GM21528 (cell line): ENCODE data around the gene HEY2.
"Not testable (repeated sequence)": the region's sequence is repeated elsewhere in the genome, so short reads cannot be mapped to it uniquely, and the experiment has no call there.

Source experiments
- ATAC-seq: cut with Tn5 transposase; IDR thresholded peaks from one replicate; pipeline ENCODE4 v1.9.1; 2021; ENCODE audit warnings: mild to moderate bottlenecking, moderate library complexity; ENCODE audit not compliant: unreplicated experiment, low FRiP score

The HEY2 gene

DNA sequence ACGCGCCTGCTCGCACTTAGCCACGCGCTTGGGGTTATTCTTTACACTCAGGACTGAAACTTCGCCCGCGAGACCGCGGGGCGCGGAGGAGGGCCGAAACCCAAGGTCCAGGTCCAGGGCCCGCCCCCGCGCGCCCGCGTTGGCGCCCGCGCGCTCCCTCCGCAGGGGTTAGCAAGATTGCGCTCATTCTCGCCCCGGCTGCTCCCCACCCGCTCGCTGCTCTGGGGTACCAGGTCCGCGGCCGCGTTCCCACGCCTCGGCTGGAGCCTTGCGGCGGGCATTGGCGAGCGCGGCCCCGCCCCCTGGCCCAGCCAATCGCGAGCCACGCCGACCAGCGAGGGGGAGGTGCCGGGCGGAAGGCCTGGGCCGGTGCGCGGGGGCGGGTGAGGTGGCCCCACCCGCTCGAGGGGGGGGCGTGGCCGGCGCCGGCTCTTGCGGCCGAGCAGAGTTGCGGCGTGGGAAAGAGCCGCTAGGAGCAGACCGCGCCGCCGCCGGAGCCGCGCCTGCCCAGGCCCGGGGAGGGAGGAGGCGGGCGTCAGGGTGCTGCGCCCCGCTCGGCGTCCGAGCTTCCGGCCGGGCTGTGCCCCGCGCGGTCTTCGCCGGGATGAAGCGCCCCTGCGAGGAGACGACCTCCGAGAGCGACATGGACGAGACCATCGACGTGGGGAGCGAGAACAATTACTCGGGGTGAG lies at the start of gene HEY2:
Gene HEY2, plus strand, starts transcription at position 460 of the 692 bp plus-strand sequence. Its CDS starts 145 bp downstream, at position 605.
- ATAC-seq = peak; percentile 84

DNA sequence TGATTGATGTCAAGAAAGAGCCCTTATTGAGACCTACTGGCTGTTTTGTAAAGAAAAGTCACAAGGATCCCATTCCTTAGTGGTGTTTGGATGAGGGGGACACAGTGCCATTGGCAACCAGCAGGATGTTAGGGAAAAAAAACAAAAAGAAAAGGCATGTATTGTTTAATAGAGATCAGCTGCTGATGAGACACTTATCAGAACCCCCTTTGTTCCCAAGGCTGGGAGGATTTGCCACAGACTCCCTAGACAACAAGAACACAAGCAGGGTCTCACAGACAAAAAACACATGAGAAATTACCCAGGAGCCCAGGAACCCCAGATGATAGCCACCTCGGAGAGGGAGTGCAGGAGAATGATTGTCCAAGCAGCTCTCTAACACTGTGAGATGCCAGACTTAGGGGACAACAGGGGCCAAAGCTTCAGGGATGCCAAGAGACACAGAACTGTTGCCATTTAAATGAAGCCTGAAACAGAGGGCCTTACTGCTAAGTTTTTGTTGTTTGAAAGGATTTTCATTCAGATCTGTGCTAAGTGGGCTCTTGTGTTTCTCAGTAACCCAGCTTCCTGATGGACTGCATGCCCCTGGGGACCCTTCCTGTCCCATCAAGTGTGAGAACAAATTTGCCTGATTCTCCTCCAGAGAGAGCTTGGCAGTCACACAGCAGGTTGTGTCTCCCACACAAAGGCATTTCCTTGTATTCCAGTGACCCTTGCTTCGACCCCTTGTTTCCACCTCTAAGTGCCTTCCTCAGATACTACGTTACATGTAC lies 48.7 kb upstream of the HEY2 start:
- no peak for ATAC-seq

DNA sequence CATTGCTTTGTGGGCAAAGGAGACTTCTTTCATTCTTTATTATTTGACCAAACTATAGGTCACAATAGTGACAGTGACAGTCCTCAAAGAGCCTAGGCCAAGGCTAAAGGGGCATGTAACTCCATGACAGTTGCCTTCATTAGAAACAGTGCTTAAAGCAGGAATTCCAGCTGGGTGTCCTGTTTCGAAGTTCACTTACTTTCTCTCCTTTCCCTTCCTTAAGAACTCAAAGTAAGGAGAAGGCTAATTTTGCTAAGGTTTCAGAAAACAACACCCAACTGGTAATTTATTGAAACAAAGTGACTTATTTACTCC lies 48.1 kb upstream of the HEY2 start:
- no peak for ATAC-seq

DNA sequence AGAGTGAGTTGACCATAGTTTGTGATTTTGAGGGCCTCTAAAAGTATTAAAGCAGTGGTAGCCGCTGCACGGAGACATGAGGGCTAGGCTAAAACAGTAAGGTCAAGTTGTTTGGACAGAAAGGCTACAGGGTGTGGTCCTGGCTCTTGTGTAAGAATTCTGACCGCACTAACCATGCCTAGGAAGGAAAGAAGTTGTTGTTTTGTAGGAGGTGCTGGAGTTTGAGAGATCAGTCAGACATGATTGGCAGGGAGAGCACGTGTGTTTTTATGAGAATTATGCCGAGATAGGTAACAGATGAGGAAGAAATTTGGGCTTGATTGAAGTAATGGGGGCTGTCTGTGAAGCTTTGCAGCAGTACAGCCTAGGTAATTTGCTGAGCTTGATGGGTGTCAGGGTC lies 45.5 kb upstream of the HEY2 start:
- not testable (repeated sequence) for ATAC-seq

DNA sequence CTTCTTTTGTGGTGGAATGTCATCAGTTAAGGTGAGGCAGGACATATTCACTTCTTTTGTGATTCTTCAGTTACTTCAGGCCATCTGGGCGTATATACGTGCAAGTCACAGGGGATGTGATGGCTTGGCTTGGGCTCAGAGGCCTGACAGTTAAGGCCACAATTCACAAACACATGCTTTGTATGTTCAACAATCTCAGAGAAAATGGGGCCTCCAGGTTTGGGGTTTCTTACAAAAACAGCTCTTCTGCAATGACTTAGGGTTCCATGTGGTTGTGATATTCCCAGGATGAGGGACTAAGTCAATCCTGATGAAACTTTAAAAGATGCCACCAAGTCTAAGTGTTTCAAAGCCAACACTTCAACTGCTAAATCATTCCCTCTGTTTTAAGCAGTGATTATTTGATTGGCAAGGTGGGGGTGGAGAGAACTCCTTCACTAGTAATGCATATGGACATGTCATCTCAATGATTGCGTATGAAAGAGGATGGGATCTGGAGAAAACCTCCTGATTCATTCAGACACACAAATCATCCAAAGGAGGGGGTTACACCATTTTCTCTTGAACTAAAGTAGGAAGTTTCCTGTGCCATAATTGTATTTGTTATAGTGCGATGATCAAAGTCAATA lies 41.7 kb upstream of the HEY2 start:
- ATAC-seq = no peak

DNA sequence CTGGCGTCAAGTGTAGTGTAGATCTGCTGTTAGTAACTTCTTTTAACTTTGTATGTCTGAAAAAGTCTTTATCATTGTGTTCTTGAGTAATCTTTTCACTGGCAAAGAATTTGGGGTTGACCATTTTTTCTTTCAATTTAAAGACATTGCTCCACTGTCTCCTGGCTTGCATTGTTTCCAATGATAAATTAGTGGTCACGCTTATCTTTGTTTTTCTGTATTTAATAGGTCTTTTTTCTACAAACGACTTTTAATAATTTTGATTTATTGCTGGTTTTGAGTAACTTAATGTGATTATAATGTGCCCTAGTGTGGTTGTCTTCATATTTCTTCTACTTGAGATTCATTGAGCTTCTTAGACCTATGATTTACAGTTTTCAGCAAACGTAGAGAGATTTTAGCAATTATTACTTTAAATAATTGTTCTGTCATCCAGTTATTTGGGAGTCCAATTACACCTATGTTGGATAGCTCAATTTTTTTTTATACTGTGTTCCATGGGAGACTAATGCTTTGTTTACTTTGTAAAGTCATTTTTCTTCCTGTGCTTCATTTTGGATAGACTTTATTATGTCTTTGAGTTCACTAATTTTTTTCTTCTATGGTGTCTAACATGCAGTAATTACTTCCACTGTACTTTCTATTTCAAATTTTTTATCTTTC lies 38.3 kb upstream of the HEY2 start:
- ATAC-seq = no peak

DNA sequence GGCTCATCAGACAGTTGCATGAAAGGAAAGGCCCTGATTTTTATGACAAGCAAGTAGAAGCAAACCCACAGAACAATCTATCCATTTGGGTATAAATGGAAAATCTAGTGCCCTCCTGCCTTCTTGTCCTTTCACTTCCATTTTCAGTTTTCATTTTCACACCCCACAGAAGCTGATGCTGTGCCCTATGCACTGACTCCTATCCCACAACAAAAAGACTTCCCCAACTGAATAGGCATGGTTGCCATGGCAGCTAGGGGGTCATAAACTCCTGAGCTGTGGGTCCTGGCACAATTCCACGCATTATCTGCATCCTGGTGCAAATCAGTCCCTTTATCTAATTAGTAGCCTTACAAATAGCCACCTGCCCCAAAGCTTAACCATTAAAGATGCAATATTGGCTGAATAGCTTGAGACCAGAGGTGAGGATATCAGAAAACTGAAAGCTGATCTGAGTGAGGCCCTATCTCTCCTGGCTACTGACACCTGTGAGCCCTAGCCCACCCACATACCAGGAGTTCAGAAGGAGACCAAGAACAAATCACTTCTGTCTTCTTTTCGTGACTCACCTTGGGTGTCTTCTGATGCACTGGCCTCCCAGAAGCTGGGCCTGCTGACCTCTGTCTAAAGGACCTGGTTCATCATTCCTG lies 34.9 kb upstream of the HEY2 start:
- ATAC-seq = peak; percentile 80

DNA sequence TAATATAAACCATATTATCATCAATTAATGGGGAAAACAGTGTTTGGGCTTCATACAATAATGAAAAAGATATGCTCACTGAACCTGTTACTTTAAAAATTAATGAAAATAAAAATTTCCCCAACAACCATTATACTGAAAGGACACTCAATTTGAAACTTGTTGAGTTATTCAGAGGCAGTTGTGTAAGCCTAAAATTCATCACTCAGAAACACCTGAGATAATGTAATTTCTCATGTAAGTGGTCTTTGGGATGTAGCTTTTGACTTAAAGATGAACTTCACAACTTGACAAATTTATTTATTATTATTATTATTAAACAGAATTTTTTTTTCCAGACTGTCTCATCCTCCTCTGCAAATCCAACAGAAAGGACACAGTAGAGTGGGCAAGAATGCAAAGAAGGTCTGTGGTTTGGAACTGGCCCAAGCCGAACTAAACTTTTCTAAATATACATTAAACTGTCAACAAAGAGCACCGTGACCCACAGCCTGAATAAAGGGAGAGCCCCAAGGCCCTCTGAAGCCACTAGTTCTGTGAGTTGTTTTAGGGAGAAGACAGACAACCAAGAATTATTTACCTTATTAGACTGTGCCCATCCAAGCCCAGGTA lies 32.2 kb upstream of the HEY2 start:
- ATAC-seq = peak; percentile 72

DNA sequence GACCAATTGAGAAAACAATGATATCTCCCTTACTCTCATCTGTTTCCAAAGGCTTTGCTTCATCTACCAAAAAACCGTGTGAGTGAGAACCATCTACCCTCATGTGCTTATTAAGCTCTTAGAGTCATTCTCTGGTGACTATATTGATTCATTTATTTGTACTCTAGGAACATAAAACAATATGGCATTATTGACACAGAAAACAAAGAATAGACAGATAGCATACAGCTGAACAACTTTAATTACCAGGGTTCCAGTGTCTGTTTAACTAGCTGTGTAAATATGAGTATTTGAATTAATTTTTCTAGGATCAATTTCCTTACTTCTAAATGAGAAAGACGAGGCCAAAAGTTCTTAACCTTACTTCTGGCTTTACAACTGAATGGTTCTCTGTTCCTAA lies 31.3 kb upstream of the HEY2 start:
- ATAC-seq = no peak

DNA sequence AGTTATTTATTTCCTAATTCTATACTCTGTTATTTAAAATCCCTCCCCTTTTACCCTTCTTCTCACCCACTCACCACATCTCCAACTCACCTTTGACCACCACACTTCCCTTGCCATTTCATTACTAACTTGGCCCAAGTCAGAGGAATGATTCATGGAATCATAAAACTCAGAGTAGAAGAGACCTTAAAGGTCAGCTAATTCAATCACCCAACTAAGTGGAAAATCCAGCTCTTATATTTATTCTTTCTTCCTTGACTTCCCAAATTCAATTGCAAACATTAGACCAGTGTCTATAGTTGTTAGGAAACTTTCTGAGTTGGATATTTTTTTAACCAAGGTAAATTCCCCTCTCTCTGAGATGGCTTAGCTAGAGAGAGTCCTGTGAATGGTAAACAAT lies 26.5 kb upstream of the HEY2 start:
- no peak for ATAC-seq

DNA sequence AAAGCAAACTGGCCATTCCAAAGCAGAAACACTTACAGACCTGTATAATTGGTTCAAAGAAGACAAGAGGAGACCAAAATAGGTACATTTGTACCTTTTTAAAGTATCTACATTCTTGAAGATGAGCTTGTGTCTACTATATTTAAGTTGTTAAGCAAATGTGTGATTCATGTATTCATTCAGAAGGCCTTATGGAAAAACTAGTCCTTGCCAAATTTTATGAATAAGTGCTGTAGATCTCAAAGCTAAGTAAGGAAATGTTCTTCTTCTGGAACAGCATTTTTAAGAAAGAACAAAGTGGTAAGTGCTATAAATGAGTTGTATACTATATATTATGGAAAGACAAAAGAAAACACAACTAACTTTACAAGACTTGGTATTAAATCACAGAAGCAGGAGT lies 22.2 kb upstream of the HEY2 start:
- no peak for ATAC-seq

DNA sequence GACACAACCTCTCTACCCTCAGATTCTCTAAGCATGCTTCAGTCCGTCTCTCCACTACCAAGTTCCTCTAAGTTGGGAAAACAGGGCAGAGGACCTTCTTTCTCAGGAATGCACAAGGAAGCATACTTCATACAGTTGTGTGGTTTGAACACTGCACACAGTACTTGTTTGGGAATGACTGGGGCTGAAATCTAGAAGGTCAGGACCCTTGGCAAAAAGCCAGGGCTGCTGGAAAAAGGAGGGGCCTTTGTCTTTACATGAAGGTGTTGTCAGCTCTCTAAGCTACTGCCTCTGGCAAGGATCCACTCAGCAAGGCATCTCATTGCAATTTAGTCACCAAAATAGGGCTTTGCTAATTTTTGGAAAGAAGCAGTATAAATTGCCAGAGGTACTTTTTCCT lies 20.7 kb upstream of the HEY2 start:
- ATAC-seq = no peak

DNA sequence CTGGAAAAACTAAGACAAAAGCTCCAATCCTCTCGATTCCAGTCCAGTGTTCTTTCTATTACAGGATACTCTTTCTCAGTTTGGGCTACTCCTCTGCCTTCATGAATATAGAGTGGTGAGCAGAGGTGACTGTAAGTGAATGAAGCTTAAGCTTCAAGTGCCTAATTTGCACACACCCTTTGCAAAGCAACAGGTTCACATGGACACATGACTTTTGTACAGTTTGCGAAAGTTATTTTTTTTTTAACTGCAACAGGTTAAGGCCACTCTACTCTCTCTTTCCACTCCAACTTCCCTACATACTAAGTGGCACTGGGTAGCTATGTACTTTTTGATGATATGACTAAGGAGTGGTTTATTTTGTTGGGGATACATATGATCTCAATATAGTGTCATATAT lies 19.4 kb upstream of the HEY2 start:
- ATAC-seq = no peak

DNA sequence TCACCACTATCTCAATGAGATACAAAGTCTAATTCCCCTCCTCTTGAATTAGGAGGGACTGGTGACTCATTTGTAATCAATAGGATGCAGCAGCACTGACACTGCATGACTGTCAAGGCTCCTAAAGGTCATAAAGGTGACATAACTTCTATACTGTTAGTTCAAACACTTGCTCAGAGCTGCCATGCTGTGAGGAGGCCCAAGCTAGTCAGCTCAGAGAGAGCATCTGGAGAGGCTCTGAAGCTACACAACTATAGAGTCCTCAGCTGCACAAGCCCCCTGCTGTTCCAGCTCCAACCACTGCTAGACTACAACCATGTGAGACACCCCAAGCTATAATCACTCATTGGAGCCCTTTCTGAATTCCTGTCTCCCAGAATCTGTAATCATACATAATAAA lies 17.0 kb upstream of the HEY2 start:
- no peak for ATAC-seq

DNA sequence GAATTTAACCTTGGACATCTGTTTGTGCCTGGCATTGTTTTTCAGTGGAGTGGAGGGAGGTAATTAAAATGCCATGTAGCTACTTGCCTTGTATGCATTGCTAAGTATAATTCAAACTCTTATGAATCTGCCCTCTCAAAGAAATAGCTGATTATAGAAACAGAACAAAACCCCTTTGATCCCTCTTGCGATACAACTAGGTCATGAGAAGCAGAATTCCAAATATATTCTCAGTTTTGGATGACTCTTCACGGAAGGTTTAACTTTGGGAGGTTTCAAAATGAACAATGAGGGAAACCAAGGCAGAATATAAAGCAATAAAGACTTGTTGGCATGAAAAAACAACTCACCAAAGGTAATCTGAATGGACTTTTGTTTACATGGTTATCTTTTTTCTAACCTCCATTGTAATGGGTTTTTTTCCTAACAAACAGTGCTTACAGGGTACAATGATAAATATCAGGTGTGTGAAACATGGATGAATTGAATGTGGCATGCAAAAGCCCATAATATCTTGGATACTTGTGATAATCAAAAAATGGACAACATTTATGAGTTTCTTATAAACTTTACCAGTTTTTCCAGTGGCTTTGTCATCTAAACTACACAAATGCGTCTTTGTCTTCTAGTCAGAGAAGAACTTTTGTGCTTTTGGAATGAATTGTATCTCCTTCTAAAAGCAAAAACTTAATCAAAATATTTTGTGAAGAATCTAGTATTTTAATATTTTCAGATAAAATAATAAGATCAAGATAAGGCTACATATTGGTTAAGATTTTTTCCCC lies 15.7 kb upstream of the HEY2 start:
- no peak for ATAC-seq

DNA sequence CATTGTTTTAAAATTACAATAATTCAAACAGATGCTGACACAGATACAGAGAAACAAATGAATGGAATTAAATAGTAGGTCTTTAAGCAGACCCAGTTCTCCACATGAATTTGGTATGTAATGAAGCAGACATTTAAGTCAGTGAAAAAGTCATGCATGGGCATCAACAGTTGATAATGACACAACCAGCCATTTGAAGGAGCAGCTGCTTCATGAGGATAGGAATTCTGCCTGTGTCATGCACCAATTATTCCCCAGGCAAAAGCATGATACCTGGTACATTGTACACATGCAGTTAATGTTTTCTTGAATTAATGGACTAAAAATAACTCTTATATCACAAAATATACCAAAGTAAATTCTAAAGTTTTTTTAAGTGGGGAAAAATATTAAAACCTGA lies 11.2 kb upstream of the HEY2 start:
- ATAC-seq = no peak

DNA sequence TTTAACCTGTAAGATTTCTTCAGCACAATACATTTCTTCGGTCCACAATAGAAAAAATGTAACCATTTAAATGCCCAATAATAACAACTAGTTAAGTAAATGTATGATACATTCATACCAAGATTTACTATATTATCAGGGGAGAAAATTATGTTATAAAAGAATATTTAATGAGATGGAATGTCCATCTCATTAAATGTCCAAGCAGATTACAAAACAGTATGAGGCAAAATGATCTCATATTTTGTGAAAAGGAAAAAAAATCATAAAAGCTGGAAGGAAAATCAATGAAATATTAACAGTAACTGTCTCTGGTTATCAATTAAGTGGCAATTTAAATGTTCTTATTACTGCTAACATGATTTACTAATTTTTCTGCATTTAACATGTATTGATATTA lies 10.1 kb upstream of the HEY2 start:
- ATAC-seq = no peak

DNA sequence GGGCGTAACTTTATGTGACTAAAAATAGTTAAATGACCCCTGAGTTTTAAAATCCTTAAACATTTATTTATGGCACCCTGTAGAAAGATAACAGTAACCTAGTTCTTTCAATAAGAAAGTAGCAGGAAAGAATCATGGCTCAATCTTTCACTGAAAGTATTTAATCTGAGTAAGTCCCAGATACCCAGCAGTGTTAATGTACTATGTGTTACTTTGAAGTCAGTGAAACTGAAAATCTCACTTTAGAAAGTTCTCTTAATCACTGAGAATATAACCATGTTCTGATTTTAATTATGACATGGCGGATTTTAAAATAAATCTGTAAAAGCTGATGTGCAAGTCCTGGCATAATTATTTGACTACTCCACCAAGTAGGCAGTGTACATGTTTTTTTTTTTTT lies 8.1 kb upstream of the HEY2 start:
- no peak for ATAC-seq

DNA sequence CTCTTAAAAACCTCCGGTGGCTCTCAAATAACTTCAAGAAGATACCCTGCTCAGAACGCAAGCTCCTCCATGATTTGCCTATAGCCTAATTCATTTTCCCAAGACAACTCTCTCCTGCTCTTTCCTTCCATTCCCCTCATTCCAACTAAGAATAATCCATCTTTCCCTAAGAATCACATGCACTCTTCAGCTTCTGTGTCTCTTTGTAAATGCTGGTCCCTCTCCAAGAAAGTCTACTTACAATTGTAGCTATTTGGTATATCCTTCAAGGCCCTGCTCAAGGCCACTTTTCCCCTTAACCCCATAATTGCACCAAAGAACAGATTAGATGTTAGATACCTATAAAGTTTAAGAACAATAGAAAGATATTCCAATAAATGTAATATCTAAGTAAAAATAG lies 7.4 kb upstream of the HEY2 start:
- ATAC-seq = no peak
